ENCODE measurements around the gene SLC22A7.

DNA sequence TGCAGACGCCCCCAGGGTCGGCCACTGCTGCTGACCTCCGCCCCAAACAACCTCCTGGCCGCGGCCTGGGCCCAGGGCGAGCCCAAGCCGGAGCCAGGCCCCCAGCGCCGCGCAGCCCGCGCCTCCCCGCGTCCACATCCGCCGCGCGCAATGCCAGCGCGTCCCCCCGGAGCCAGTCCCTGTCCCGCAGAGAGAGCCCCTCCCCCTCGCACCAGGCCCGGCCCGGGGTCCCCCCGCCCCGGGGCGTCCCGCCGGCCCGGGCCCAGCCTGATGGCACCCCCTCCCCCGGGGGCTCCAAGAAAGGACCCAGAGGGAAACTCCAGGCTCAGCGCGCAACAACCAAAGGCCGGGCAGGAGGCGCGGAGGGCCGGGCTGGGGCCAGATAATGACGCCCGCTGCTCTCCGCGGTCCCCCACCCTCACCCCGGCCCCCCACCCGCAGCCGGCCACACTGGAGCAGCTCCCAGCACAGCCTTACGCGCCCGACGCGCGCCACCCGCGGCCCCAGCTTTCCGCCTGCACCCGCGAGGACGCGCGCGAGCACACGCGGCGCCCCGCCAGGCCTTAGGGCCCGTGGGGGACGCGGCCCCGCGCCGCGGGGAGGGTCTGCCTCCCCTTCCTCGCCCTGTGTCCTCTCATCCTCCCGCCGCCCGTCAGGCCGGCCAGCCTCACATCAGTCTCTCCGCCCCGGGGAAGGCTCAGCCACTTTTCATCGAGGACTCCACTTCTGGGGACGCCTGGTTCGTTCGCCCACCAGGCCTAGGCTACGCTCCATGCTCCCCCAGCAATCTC lies 12.9 kb upstream of the SLC22A7 start:
- TF ChIP-seq, protein P1, sequence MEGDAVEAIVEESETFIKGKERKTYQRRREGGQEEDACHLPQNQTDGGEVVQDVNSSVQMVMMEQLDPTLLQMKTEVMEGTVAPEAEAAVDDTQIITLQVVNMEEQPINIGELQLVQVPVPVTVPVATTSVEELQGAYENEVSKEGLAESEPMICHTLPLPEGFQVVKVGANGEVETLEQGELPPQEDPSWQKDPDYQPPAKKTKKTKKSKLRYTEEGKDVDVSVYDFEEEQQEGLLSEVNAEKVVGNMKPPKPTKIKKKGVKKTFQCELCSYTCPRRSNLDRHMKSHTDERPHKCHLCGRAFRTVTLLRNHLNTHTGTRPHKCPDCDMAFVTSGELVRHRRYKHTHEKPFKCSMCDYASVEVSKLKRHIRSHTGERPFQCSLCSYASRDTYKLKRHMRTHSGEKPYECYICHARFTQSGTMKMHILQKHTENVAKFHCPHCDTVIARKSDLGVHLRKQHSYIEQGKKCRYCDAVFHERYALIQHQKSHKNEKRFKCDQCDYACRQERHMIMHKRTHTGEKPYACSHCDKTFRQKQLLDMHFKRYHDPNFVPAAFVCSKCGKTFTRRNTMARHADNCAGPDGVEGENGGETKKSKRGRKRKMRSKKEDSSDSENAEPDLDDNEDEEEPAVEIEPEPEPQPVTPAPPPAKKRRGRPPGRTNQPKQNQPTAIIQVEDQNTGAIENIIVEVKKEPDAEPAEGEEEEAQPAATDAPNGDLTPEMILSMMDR (conservative IDR thresholded peaks at IDR 0.05; ENCODE audit: low read depth, low read length): no peak
- no peak for TF ChIP-seq EZH2 (IDR thresholded peaks at IDR 0.05; ENCODE audit: low read length, unreplicated experiment)
